Measurements from ENCODE around the gene AOPEP. TPM values are rescaled to one million over a fixed set of nuclear protein-coding genes. Genes with fewer than 3 reads are reported as not detected.

The AOPEP gene
- total RNA-seq, 1 experiment from 2014 or later = 14.4 TPM

DNA sequence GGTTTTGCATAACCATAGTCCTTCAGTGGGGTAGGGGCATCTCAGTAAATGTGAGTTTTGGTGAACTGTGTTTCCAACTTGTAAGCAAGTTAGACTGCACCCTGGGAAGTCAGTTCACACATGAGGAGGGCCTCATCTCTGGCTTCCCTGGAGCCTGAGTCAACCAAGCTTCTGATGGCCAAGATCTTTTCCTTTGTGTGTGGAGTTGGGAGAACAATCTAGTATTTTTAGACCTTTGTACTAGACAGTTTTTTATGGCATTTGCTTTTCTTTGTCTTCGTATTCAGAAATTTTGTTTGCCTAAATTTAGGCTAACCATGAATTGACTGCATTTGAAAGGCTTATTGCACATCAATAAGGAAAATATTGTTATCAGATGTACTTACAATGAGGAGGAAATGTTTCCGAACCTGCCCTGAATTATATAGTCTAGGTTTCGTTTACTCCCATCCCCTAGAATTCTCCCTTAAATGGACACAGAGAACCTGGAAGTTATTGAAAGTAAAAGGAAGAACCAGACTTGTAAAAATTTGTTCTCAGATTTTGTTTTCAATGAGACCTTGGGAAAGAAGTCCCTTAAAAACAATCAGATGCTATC, 204.6 kb downstream of the AOPEP start (continued):
- TF ChIP-seq PRDM15 (CRISPR knock-in tag; IDR thresholded peaks at IDR 0.05) (no peak), NR3C1 (CRISPR knock-in tag; conservative IDR thresholded peaks at IDR 0.05; ENCODE audit: low read depth) (no peak)

GRCh38 chr9:94931740-94932139, 205.2 kb downstream of the AOPEP start:
- no peaks in the 10 kb centered on the region for H3K9me3 Mint-ChIP-seq
- H3K4me3 Mint-ChIP-seq = no peak overlapping the region
- H3K36me3 Mint-ChIP-seq = no peaks in the 10 kb centered on the region
- DNase-seq (ENCODE audit: low spot score) = no peak
- CTCF ChIA-PET = no interaction called here
- POLR2A ChIA-PET = interaction anchor here (0.7 kb wide), 1 partner anchor 159 kb away, joined by 3 read pairs; no protein-coding TSS in a partner anchor
- H3K27ac Mint-ChIP-seq = no peak overlapping the region
- H3K4me1 Mint-ChIP-seq = peaks cover 22% of the 10 kb centered on the region
- H3K27me3 Mint-ChIP-seq (ENCODE audit: low read depth) = no peaks in the 10 kb centered on the region; the same call in none of the 2 replicates
- no peak for TF ChIP-seq JAZF1 (CRISPR knock-in tag; IDR thresholded peaks at IDR 0.05)
- TF ChIP-seq MYBL2 (CRISPR knock-in tag; IDR thresholded peaks at IDR 0.05) = no peak
- no peak for TF ChIP-seq SMAD4 (CRISPR knock-in tag; IDR thresholded peaks at IDR 0.05)
- no peak for TF ChIP-seq JUN (CRISPR knock-in tag; IDR thresholded peaks at IDR 0.05)
- no peak for TF ChIP-seq ATF1 (CRISPR knock-in tag; IDR thresholded peaks at IDR 0.05)
- TF ChIP-seq USF2 (CRISPR knock-in tag; IDR thresholded peaks at IDR 0.05) = no peak
- TF ChIP-seq ATF3 (CRISPR knock-in tag; conservative IDR thresholded peaks at IDR 0.05) = no peak
- no peak for TF ChIP-seq CREB1 (CRISPR knock-in tag; IDR thresholded peaks at IDR 0.05)
- TF ChIP-seq, protein P1, sequence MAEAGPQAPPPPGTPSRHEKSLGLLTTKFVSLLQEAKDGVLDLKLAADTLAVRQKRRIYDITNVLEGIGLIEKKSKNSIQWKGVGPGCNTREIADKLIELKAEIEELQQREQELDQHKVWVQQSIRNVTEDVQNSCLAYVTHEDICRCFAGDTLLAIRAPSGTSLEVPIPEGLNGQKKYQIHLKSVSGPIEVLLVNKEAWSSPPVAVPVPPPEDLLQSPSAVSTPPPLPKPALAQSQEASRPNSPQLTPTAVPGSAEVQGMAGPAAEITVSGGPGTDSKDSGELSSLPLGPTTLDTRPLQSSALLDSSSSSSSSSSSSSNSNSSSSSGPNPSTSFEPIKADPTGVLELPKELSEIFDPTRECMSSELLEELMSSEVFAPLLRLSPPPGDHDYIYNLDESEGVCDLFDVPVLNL (CRISPR knock-in tag; IDR thresholded peaks at IDR 0.05; ENCODE audit: borderline replicate concordance, low read depth) = no peak
- TF ChIP-seq ESRRA (CRISPR knock-in tag; IDR thresholded peaks at IDR 0.05; ENCODE audit: borderline replicate concordance) = no peak
- TF ChIP-seq OVOL2 (CRISPR knock-in tag; IDR thresholded peaks at IDR 0.05; ENCODE audit: borderline replicate concordance) = no peak
- TF ChIP-seq ZSCAN18 (CRISPR knock-in tag; IDR thresholded peaks at IDR 0.05) = no peak
- TF ChIP-seq, protein P2, sequence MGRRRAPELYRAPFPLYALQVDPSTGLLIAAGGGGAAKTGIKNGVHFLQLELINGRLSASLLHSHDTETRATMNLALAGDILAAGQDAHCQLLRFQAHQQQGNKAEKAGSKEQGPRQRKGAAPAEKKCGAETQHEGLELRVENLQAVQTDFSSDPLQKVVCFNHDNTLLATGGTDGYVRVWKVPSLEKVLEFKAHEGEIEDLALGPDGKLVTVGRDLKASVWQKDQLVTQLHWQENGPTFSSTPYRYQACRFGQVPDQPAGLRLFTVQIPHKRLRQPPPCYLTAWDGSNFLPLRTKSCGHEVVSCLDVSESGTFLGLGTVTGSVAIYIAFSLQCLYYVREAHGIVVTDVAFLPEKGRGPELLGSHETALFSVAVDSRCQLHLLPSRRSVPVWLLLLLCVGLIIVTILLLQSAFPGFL (CRISPR knock-in tag; IDR thresholded peaks at IDR 0.05; ENCODE audit: borderline replicate concordance) = no peak
- no peak for TF ChIP-seq ZNF512 (CRISPR knock-in tag; IDR thresholded peaks at IDR 0.05; ENCODE audit: borderline replicate concordance)
- no peak for TF ChIP-seq MLX (CRISPR knock-in tag; IDR thresholded peaks at IDR 0.05)
- TF ChIP-seq EMX1 (CRISPR knock-in tag; IDR thresholded peaks at IDR 0.05) = no peak
- ATAC-seq = no peak

All from WTC11 (cell line).